C4-2B (cell line): ENCODE data around the gene PCF11.

Source experiments
- CTCF ChIP-seq: fragments of 450-650 bp; conservative IDR thresholded peaks from 2 replicates; pipeline ENCODE4 v1.5.1; 2017; ENCODE audit warnings: mild to moderate bottlenecking
- ZFX ChIP-seq: fragments of 450-650 bp; IDR thresholded peaks from 2 replicates; pipeline ENCODE4 v1.6.1; 2017

DNA sequence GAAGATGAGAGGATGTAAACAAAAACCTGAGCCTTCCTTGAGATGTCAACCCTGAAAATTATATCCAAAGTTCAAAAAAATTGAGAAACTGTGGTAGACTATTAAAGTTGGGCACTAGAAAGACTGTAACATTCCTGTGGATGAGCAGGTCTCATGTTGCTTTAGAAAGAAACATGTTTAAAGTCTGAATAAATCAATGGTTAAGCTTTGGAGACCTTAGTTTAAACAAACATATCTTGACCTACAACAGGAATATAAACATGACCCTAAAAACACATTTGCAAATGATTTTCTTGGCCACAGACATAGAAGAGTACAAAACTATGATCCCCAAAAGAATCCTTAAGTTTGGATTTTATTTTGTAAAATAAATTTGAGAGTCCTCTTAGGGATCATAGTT lies 38.1 kb upstream of the PCF11 start:
- TF ChIP-seq CTCF: no peak
- TF ChIP-seq ZFX: no peak
